Naive thymus-derived CD4-positive, alpha-beta T cell (primary cell): ENCODE data around the gene ATP4A. TPM values are rescaled to one million over a fixed set of nuclear protein-coding genes. Genes with fewer than 3 reads are reported as not detected.

ENCODE experiments used
- ATAC-seq: fragments of 150-1000 bp; cut with Tn5 transposase; 2 replicates; pipeline ENCODE4 v1.10.0; 2021; ENCODE audit warnings: mild to moderate bottlenecking, moderate library complexity
- CTCF ChIA-PET: fragments of 350-600 bp; sonication (Branson Sonifier 250); formaldehyde crosslinking; loops from one replicate; lab custom pipeline; 2021; ENCODE audit warnings: antibody characterized with exemption; lab: Charles Lee
- POLR2A ChIA-PET: fragments of 350-600 bp; sonication (Branson Sonifier 250); formaldehyde crosslinking; loops from one replicate; lab custom pipeline; 2021; ENCODE audit warnings: antibody characterized with exemption, inconsistent platforms; lab: Charles Lee
- DNase-seq, 9 donors: peaks; one replicate each; pipeline versions ENCODE4 v3.0.0 to v3.0.0-alpha.2; 2020 to 2022; ENCODE audit warnings: mixed read lengths in 1 of 9
- H3K27ac ChIP-seq: one replicate; pipeline ENCODE4 v1.7.0; 2013; ENCODE audit warnings: mild to moderate bottlenecking, low read depth, low read length, moderate library complexity
- H3K27me3 ChIP-seq, 2 donors: one replicate each; pipeline ENCODE4 v1.7.0; 2013; ENCODE audit warnings: low read length in 2 of 2, mild to moderate bottlenecking in 2 of 2, moderate library complexity in 2 of 2; ENCODE audit not compliant: control insufficient read depth in 2 of 2, insufficient read depth in 2 of 2
- H3K36me3 ChIP-seq, 3 experiments: 1 replicate in 2 of 3; 2 replicates in 1 of 3; pipeline ENCODE4 v1.7.0; 2013; ENCODE audit warnings: low read length in 3 of 3, mild to moderate bottlenecking in 3 of 3, moderate library complexity in 1 of 3; ENCODE audit not compliant: insufficient read depth in 3 of 3, control insufficient read depth in 2 of 3
- H3K4me1 ChIP-seq, 2 donors: one replicate each; pipeline ENCODE4 v1.7.0; 2013; ENCODE audit warnings: low read length in 2 of 2, mild to moderate bottlenecking in 2 of 2, moderate library complexity in 1 of 2; ENCODE audit not compliant: control insufficient read depth in 2 of 2, insufficient read depth in 2 of 2
- H3K4me3 ChIP-seq: 2 replicates; pipeline ENCODE4 v1.7.0; 2013; ENCODE audit warnings: mild to moderate bottlenecking, low read length
- H3K9me3 ChIP-seq, 3 experiments: 1 replicate in 2 of 3; 2 replicates in 1 of 3; pipeline ENCODE4 v1.7.0; 2013; ENCODE audit warnings: low read length in 3 of 3; ENCODE audit not compliant: control insufficient read depth in 2 of 3
- H3K27ac Mint-ChIP-seq, 9 donors: one replicate each; pipeline ENCODE4 v1.8.0; 2020 to 2022; ENCODE audit warnings: mixed read lengths in 9 of 9, mild to moderate bottlenecking in 8 of 9, moderate library complexity in 5 of 9, inconsistent platforms in 2 of 9
- H3K27me3 Mint-ChIP-seq, 5 donors: one replicate each; pipeline ENCODE4 v1.8.0; 2021 to 2022; ENCODE audit warnings: mixed read lengths in 5 of 5, mild to moderate bottlenecking in 1 of 5
- H3K36me3 Mint-ChIP-seq, 5 donors: one replicate each; pipeline ENCODE4 v1.8.0; 2020 to 2022; ENCODE audit warnings: mixed read lengths in 5 of 5, mild to moderate bottlenecking in 3 of 5, inconsistent platforms in 1 of 5
- H3K4me1 Mint-ChIP-seq, 7 donors: one replicate each; pipeline ENCODE4 v1.8.0; 2020 to 2022; ENCODE audit warnings: mixed read lengths in 7 of 7, mild to moderate bottlenecking in 3 of 7, inconsistent platforms in 1 of 7
- H3K4me3 Mint-ChIP-seq, 10 donors: one replicate each; pipeline ENCODE4 v1.8.0; 2020 to 2022; ENCODE audit warnings: mild to moderate bottlenecking in 10 of 10, mixed read lengths in 10 of 10, moderate library complexity in 6 of 10, inconsistent platforms in 2 of 10
- H3K9me3 Mint-ChIP-seq, 11 donors: one replicate each; pipeline ENCODE4 v1.8.0; 2020 to 2022; ENCODE audit warnings: mixed read lengths in 11 of 11, mild to moderate bottlenecking in 4 of 11, inconsistent platforms in 1 of 11, moderate library complexity in 1 of 11
- intact Hi-C, 2 donors: fragments of 100-400 bp; cut with micrococcal nuclease; formaldehyde crosslinking; loops; one replicate each; pipeline ENCODE4 v1.15.1; 2023
- polyA plus RNA-seq, 2 donors: library from polyadenylated mRNA; unstranded; fragments of 300-500 nt; fragmentation: Illumina TruSeq; gene quantifications; one replicate each; pipeline ENCODE4 v1.2.3, GENCODE V29; 2021
- total RNA-seq, 6 experiments: library from RNA in 5 of 6; stranded (reverse) in 5 of 6; gene quantifications; 1 replicate in 5 of 6; 2 replicates in 1 of 6; pipeline ENCODE4 v1.2.3 and lab custom pipeline; 2021 to 2026

The ATP4A gene
- total and polyA plus RNA-seq, 7 experiments from 2014 or later = not detected

GRCh38 chr19:35543280-35544109, 20.0 kb downstream of the ATP4A start:
- ATAC-seq (no peak), DNase-seq (no peak)
- Mint-ChIP-seq H3K27me3 (no peaks in the 10 kb centered on the region), H3K36me3 (peaks cover 0 to 8% (median 0%) of the 10 kb centered on the region in 5 donors), H3K9me3 (no peaks in the 10 kb centered on the region), H3K4me1 (peaks cover 19 to 34% (median 29%) of the 10 kb centered on the region in 7 donors), H3K27ac (peak overlapping the region in 4 of 9 donors; percentile 21 to 96 (median 42)), H3K4me3 (peak overlapping the region in 5 of 10 donors; percentile 29 to 89 (median 88))
- ChIA-PET POLR2A (no interaction called here), CTCF (no interaction called here)
- no peaks in the 10 kb centered on the region for H3K27me3 ChIP-seq
- H3K36me3 ChIP-seq = peaks cover 0 to 13% (median 0%) of the 10 kb centered on the region in 3 experiments
- H3K27ac ChIP-seq = peak overlapping the region; percentile 84
- H3K4me1 ChIP-seq = peaks cover 13 to 16% of the 10 kb centered on the region in 2 donors
- intact Hi-C loops = loop anchor here in 1 of 2 donors (2.0 kb wide), 1 partner anchor 101 kb away; no protein-coding TSS in a partner anchor
- H3K9me3 ChIP-seq = no peaks in the 10 kb centered on the region
- no peak overlapping the region for H3K4me3 ChIP-seq

DNA sequence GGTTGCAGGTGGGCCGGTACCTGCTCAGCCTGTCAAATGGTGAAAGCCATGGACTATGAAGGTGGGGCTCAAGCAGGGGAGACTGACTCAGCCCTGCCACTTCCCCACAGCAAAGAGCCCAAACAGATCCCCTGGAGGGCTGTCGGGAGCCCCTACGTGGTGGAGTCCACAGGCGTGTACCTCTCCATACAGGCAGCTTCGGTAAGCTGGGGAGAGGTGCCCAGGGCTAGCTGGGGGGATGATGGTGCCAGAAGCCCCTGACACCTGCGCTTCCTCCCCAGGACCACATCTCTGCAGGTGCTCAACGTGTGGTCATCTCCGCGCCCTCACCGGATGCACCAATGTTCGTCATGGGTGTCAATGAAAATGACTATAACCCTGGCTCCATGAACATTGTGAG, 21.2 kb downstream of the ATP4A start:
- ATAC-seq = no peak
- Histone ChIP-seq H3K9me3 (no peaks in the 10 kb centered on the region), H3K27ac (no peak overlapping the region), H3K36me3 (peaks cover 0 to 5% (median 0%) of the 10 kb centered on the region in 3 experiments), H3K27me3 (no peaks in the 10 kb centered on the region), H3K4me3 (no peak overlapping the region), H3K4me1 (peaks cover 13 to 16% of the 10 kb centered on the region in 2 donors)
- Mint-ChIP-seq H3K27me3 (no peaks in the 10 kb centered on the region), H3K4me1 (peaks cover 18 to 28% (median 24%) of the 10 kb centered on the region in 7 donors), H3K36me3 (peaks cover 0 to 8% (median 0%) of the 10 kb centered on the region in 5 donors), H3K27ac (peak overlapping the region in 4 of 9 donors; percentile 39 to 67 (median 58)), H3K9me3 (no peaks in the 10 kb centered on the region), H3K4me3 (no peak overlapping the region)
- CTCF ChIA-PET = no interaction called here
- no peak for DNase-seq
- POLR2A ChIA-PET = no interaction called here
- intact Hi-C loops = no loop called here

DNA sequence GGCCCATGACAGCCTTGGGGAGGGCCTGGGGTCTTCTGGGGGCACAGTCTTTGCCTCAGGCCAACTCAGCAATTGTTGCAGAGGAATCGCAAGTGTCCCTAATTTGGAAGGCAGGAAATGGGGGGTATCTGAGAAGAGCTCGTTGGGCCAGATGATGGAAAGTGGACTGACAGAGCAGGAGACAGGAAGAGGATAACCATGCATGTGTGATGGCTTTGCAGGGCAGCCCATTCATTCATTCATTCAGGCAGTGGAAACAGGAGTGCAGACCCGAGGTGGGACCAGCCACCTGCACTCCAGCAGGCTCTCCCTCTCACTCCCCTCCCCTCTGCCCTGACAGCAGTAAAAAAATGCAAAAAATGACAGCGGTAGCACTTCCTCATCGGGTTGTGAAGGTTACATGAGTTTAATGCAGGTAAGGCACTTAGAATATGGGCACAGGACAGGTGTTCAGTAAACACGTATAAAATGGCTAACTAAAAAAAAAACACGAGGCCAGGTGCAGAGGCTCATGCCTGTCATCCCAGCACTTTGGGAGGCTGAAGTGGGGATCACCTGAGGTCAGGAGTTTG, 23.0 kb downstream of the ATP4A start:
- Histone ChIP-seq H3K27me3 (no peaks in the 10 kb centered on the region), H3K4me3 (no peak overlapping the region), H3K36me3 (peaks cover 0 to under 1% (median 0%) of the 10 kb centered on the region in 3 experiments), H3K4me1 (peaks cover 0 to 5% of the 10 kb centered on the region in 2 donors), H3K27ac (no peak overlapping the region), H3K9me3 (no peaks in the 10 kb centered on the region)
- POLR2A ChIA-PET = no interaction called here
- Mint-ChIP-seq H3K9me3 (no peaks in the 10 kb centered on the region), H3K36me3 (peaks cover 0 to 5% (median 0%) of the 10 kb centered on the region in 5 donors), H3K27ac (peak overlapping the region in 2 of 9 donors; percentile 47 to 85), H3K27me3 (no peaks in the 10 kb centered on the region), H3K4me1 (peaks cover 7 to 15% (median 12%) of the 10 kb centered on the region in 7 donors), H3K4me3 (no peak overlapping the region)
- CTCF ChIA-PET = no interaction called here
- intact Hi-C loops = no loop called here
- DNase-seq (no peak), ATAC-seq (no peak)

GRCh38 chr19:35539850-35540249, 23.6 kb downstream of the ATP4A start:
- peaks cover 0 to 3% (median 0%) of the 10 kb centered on the region in 5 donors for H3K27me3 Mint-ChIP-seq
- peaks cover 5 to 14% (median 10%) of the 10 kb centered on the region in 7 donors for H3K4me1 Mint-ChIP-seq
- no peak for DNase-seq
- H3K4me1 ChIP-seq = peaks cover 0 to 3% of the 10 kb centered on the region in 2 donors
- H3K36me3 ChIP-seq = no peaks in the 10 kb centered on the region
- no peak for ATAC-seq
- no peaks in the 10 kb centered on the region for H3K9me3 ChIP-seq
- peaks cover 0 to 5% (median 0%) of the 10 kb centered on the region in 5 donors for H3K36me3 Mint-ChIP-seq
- no peak overlapping the region for H3K27ac ChIP-seq
- H3K9me3 Mint-ChIP-seq = no peaks in the 10 kb centered on the region
- H3K4me3 ChIP-seq = no peak overlapping the region
- H3K27ac Mint-ChIP-seq = no peak overlapping the region
- H3K4me3 Mint-ChIP-seq = no peak overlapping the region
- ChIA-PET POLR2A (no interaction called here), CTCF (no interaction called here)
- intact Hi-C loops = no loop called here
- no peaks in the 10 kb centered on the region for H3K27me3 ChIP-seq

DNA sequence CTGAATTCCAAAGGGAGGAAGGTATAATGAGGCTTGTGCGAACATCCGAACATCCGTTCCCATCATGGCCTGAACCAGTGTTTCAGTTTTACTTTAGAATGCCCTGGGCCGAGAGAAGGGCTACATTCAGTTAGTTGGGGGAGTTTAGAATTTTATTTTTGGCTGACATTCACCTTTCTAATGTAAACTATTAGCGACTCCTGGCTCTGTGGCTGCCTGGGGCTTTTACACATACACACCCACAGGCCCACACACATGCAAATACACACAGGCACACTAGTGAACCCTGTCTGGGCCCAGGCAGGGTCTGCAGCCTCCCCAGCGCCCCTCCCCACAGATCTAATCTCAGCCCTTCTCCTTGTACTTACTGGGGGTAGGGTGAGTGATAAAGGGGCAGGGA, 24.1 kb downstream of the ATP4A start:
- Mint-ChIP-seq H3K27ac (no peak overlapping the region), H3K4me1 (peaks cover 0 to 8% (median 6%) of the 10 kb centered on the region in 7 donors), H3K4me3 (no peak overlapping the region), H3K9me3 (no peaks in the 10 kb centered on the region), H3K36me3 (no peaks in the 10 kb centered on the region), H3K27me3 (peaks cover 0 to 6% (median 0%) of the 10 kb centered on the region in 5 donors)
- no peaks in the 10 kb centered on the region for H3K9me3 ChIP-seq
- no peak overlapping the region for H3K4me3 ChIP-seq
- H3K4me1 ChIP-seq = no peaks in the 10 kb centered on the region
- H3K27me3 ChIP-seq = no peaks in the 10 kb centered on the region
- no peak overlapping the region for H3K27ac ChIP-seq
- DNase-seq (no peak), ATAC-seq (no peak)
- intact Hi-C loops = no loop called here
- ChIA-PET CTCF (no interaction called here), POLR2A (no interaction called here)
- H3K36me3 ChIP-seq = no peaks in the 10 kb centered on the region

DNA sequence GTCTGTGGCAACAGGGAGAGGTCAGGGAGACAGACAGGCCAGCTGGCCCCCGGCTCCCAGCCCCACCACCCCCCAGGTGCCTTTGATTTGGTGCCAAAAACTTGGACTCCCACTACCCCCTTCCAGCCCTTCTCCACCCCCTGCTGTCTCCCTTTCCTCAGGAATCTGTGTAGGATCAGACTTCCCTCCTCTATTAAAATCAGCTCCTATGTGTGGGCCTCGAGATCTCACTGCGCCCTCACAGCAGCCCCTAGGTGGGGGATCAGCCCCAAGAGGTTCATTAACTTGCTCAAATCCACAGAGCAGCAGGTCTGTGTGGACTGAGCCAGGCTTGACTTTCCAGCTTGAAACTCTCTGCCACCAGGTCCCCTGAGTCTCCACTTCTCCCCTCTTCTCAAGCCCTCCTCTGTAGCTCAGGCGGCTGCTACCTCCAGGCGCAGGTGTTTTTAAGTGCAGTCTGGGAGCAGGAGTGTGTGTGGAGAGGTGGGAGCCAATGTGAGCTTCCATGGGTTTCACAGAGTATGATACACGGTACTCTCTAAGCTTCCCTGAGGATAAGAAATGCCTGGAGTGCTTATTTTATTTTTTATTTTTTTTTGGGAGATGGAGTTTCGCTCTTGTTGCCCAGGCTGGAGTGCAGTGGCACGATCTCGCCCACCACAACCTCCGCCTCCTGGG, 28.5 kb downstream of the ATP4A start:
- Mint-ChIP-seq H3K4me1 (peaks cover 5 to 17% (median 14%) of the 10 kb centered on the region in 7 donors), H3K27ac (peak overlapping the region in 1 of 9 donors; percentile 9), H3K4me3 (peak overlapping the region in 2 of 10 donors; percentile 18 to 85), H3K36me3 (peaks cover 0 to 4% (median 0%) of the 10 kb centered on the region in 5 donors), H3K27me3 (peaks cover 0 to 28% (median 7%) of the 10 kb centered on the region in 5 donors), H3K9me3 (no peaks in the 10 kb centered on the region)
- no peak overlapping the region for H3K27ac ChIP-seq
- ChIA-PET POLR2A (no interaction called here), CTCF (no interaction called here)
- no peaks in the 10 kb centered on the region for H3K9me3 ChIP-seq
- intact Hi-C loops = no loop called here
- ATAC-seq (no peak), DNase-seq (no peak)
- no peak overlapping the region for H3K4me3 ChIP-seq
- H3K4me1 ChIP-seq = peaks cover 0 to 3% of the 10 kb centered on the region in 2 donors
- H3K27me3 ChIP-seq = no peaks in the 10 kb centered on the region
- H3K36me3 ChIP-seq = no peaks in the 10 kb centered on the region
